HepG2 (cell line): ENCODE measurements around the gene TALDO1. TPM values are rescaled to one million over a fixed set of nuclear protein-coding genes. Genes with fewer than 3 reads are reported as not detected.
A peak's percentile ranks its signal among the peaks of the same experiment; 100 is the strongest.

ENCODE experiments used
- ARHGAP35 ChIP-seq: sonication (generic); formaldehyde crosslinking; IDR thresholded peaks from 2 replicates; pipeline ENCODE4 v1.9.0; 2022; ENCODE audit warnings: mild to moderate bottlenecking, inconsistent platforms, moderate library complexity, missing genetic modification reagents, borderline replicate concordance
- BRD4 ChIP-seq: sonication (generic); formaldehyde crosslinking; IDR thresholded peaks from 2 replicates; pipeline ENCODE4 v1.4.0; 2020; ENCODE audit warnings: missing genetic modification reagents
- GABPB1 ChIP-seq: IDR thresholded peaks from 2 replicates; pipeline ENCODE4 v1.6.1; 2016; ENCODE audit warnings: mild to moderate bottlenecking, missing genetic modification reagents, moderate library complexity, missing compliant biosample characterization
- IRF9 ChIP-seq: sonication (generic); formaldehyde crosslinking; IDR thresholded peaks from 2 replicates; pipeline ENCODE4 v1.8.0; 2022; ENCODE audit warnings: missing genetic modification reagents, mild to moderate bottlenecking, borderline replicate concordance
- PHF8 ChIP-seq: sonication (generic); formaldehyde crosslinking; IDR thresholded peaks from 2 replicates; pipeline ENCODE4 v1.5.0; 2020; ENCODE audit warnings: missing genetic modification reagents
- RAD21 ChIP-seq: fragments of 450-650 bp; formaldehyde crosslinking; IDR thresholded peaks from 2 replicates; pipeline ENCODE4 v1.5.0; 2020; ENCODE audit warnings: mild to moderate bottlenecking
- SIN3A ChIP-seq: IDR thresholded peaks from 2 replicates; pipeline ENCODE4 v1.6.1; 2011; ENCODE audit warnings: low read depth, mild to moderate bottlenecking, control low read depth, low read length, borderline replicate concordance
- SP1 ChIP-seq, 2 experiments: fragments of 450-650 bp in 1 of 2; sonication (generic) in 1 of 2; formaldehyde crosslinking in 1 of 2; IDR thresholded peaks; 2 replicates each; pipeline versions ENCODE4 v1.4.0 to v1.6.1; 2016 to 2020; ENCODE audit warnings: missing genetic modification reagents in 1 of 2
- STAT5B ChIP-seq: sonication (generic); formaldehyde crosslinking; IDR thresholded peaks from 2 replicates; pipeline ENCODE4 v1.4.0; 2020; ENCODE audit warnings: missing genetic modification reagents
- XRCC5 ChIP-seq: fragments of 200-400 bp; formaldehyde crosslinking; optimal IDR thresholded peaks from 2 replicates; pipeline ENCODE3; 2017; ENCODE audit warnings: mild to moderate bottlenecking, low read length
- YY1 ChIP-seq: IDR thresholded peaks from 2 replicates; pipeline ENCODE4 v1.6.1; 2011; ENCODE audit warnings: low read length, low read depth, moderate library complexity, mild to moderate bottlenecking; ENCODE audit not compliant: insufficient read depth, insufficient replicate concordance
- ZFP62 ChIP-seq: sonication (generic); formaldehyde crosslinking; IDR thresholded peaks from 2 replicates; pipeline ENCODE4 v1.4.0; 2020; ENCODE audit warnings: missing genetic modification reagents
- ZHX1 ChIP-seq: sonication (generic); formaldehyde crosslinking; IDR thresholded peaks from 2 replicates; pipeline ENCODE4 v1.8.1; 2022; ENCODE audit warnings: low read depth, mild to moderate bottlenecking, missing genetic modification reagents
- ZNF160 ChIP-seq: sonication (generic); formaldehyde crosslinking; IDR thresholded peaks from 2 replicates; pipeline ENCODE4 v1.8.0; 2022; ENCODE audit warnings: mild to moderate bottlenecking, inconsistent platforms, missing genetic modification reagents
- ZNF451 ChIP-seq: sonication (generic); formaldehyde crosslinking; IDR thresholded peaks from 2 replicates; pipeline ENCODE4 v1.5.0; 2020; ENCODE audit warnings: mild to moderate bottlenecking, missing genetic modification reagents
- polyA plus RNA-seq, 8 experiments: library from polyadenylated mRNA; depleted of rRNA in 3 of 8; stranded (reverse) in 7 of 8; unstranded in 1 of 8; fragments of >200 nt; fragmentation: Illumina TruSeq in 4 of 8; extraction: Trizol in 4 of 8; gene quantifications; 2 replicates each; pipeline versions ENCODE4 v1.2.1 to v1.2.3, GENCODE V29; 2011 to 2016; ENCODE audit warnings: low read depth in 4 of 8, missing spikeins in 1 of 8, mixed read lengths in 1 of 8; ENCODE audit not compliant: insufficient read depth in 1 of 8
- total RNA-seq, 5 experiments: library from RNA; depleted of rRNA; stranded (reverse); fragments of >200 nt; fragmentation: Illumina TruSeq; extraction: Trizol; gene quantifications; 2 replicates each; pipeline ENCODE4 v1.2.3, GENCODE V29; 2016; ENCODE audit warnings: low read depth in 1 of 5

TALDO1 gene
- total and polyA plus RNA-seq, 2 of the 13 experiments (the other 11 are each of a cell fraction or from before 2014, with no cell fraction given): 107 to 240 TPM

GRCh38 chr11:798093-798713, 50.9 kb downstream of the TALDO1 start, which contains the start of gene SLC25A22 (continued):
- TF ChIP-seq ZHX1 (CRISPR knock-in tag) (0 out of 2 replicates have a peak, but pooled peaks have one; percentile 43), PHF8 (peak; percentile 37), ZFP62 (CRISPR knock-in tag) (0 out of 2 replicates have a peak, but pooled peaks have one; percentile 43), STAT5B (CRISPR knock-in tag) (no peak), XRCC5 (peak; percentile 13), YY1 (peak; percentile 40), ZNF451 (peak; percentile 74; the same call in 1 of the 2 replicates), RAD21 (peak; percentile 87), SP1 (IDR thresholded peaks at IDR 0.05) (no peak), SP1 (CRISPR knock-in tag; IDR thresholded peaks at IDR 0.05) (0 out of 2 replicates have a peak, but pooled peaks have one; percentile 15), ARHGAP35 (CRISPR knock-in tag) (no peak), IRF9 (CRISPR knock-in tag) (0 out of 2 replicates have a peak, but pooled peaks have one; percentile 5), SIN3A (peak; percentile 40; the same call in 1 of the 2 replicates), ZNF160 (CRISPR knock-in tag) (no peak), GABPB1 (CRISPR knock-in tag) (0 out of 2 replicates have a peak, but pooled peaks have one; percentile 9), BRD4 (CRISPR knock-in tag) (0 out of 2 replicates have a peak, but pooled peaks have one; percentile 4)
